Mucosa of stomach (tissue), 1 donor: Measurements from ENCODE around the gene CCDC134.

Experiments used
- H3K27me3 ChIP-seq: one replicate; pipeline ENCODE4 v1.7.0; 2013; ENCODE audit warnings: mild to moderate bottlenecking, low read length; ENCODE audit not compliant: control insufficient read depth, insufficient read depth
- H3K36me3 ChIP-seq: one replicate; pipeline ENCODE4 v1.7.0; 2013; ENCODE audit warnings: low read length; ENCODE audit not compliant: control insufficient read depth, insufficient read depth
- H3K4me1 ChIP-seq: one replicate; pipeline ENCODE4 v1.7.0; 2013; ENCODE audit warnings: mild to moderate bottlenecking, low read length; ENCODE audit not compliant: control insufficient read depth, insufficient read depth
- H3K4me3 ChIP-seq: one replicate; pipeline ENCODE4 v1.7.0; 2013; ENCODE audit warnings: low read length
- H3K9ac ChIP-seq: one replicate; pipeline ENCODE4 v1.7.0; 2013; ENCODE audit warnings: mild to moderate bottlenecking, low read length, moderate library complexity
- H3K9me3 ChIP-seq: one replicate; pipeline ENCODE4 v1.7.0; 2013; ENCODE audit warnings: mild to moderate bottlenecking, low read length, moderate library complexity; ENCODE audit not compliant: control insufficient read depth
- donor health status: Pancreatic carcinoma.

CCDC134 gene

DNA sequence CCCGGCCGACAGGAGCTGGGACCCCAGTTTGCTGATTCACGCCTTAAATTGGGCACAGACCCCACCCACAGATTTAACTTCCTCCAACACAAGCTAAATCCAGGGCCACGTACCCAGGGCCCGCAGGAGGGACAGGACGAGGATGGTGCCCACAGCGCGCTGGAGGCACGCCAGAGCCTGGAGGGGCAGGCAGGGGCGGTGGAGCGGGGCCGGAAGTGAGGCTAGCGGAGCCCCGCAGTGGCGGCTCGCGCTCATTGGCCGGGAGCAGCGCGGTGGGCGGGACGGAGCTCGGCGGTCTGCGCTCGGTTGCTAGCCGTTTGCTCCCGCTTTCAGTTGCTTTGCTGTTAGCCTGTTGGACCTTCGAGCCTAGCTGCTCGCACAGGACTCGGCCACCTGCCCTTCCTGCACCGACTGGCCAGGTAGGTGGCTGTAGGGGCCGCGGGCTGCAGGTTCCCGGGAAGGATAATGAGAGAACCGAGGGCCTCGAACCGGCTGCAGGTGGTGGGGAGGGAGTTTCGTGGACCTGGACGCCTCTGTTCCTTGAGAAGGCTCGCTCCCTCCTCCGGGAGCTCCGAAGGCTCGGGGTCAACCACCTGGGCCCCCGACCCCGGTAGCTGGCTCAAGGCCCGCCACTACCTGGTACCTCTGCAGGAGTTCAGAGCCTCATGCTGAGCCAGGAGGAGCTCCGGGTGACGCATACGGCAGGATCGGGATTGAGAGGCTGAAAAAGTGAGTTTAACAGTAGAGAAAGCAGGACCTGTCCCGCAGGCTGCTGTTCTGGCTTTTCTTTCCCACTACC lies at the start of gene CCDC134:
Gene CCDC134, plus strand, starts transcription at position 332 of the 799 bp plus-strand sequence. CDS start 8,212 bp downstream, outside the sequence.
- Histone ChIP-seq H3K4me1 (peaks cover 22% of the 10 kb centered on the region), H3K27me3 (no peaks in the 10 kb centered on the region), H3K36me3 (no peaks in the 10 kb centered on the region), H3K9ac (peak within 1 kb of the TSS; percentile 91), H3K9me3 (no peaks in the 10 kb centered on the region), H3K4me3 (peak within 1 kb of the TSS; percentile 89)

DNA sequence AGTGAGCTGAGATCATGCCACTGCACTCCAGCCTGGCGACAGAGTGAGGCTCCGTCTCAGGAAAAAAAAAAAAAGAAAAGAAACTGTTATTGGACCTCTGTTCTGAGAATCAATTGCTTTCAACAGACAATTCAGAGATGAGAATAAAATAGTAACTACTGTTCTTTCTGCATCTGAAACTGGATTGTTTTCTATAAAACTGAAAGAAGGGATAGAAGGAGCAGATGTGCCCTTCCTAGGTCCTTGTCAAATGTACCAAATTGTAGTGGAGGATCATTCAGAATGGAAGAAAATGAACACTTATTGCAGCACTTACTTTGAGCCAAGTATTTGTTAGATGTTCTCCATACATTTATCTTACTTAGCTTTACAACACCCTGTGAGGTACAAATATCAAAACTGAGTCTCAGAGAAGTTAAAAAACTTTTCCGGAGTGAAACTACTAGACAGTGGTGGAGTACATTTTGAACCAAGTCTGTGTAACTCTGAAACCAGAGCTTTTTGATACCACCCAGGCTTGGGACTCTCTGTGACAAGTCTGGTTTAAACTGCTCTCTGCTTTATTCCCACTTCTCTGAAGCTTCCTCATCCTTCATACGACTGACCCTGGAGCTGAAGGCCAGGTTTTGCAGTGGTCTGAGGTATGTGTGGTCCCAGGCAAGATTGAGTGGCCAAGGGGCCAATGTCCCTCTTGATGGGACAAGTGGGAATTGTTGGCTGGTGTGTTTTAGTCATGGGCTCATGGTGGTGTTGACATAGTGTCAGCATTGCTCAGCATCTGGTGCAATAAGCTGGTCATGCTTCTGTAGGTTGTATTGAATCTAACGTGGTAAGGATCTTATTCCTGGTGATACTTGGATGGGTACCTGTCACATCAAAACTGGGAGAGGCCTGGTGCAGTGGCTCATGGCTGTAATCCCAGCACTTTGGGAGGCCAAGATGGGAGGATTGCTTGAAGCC lies 48.2 kb upstream of the CCDC134 start:
- Histone ChIP-seq H3K4me1 (peaks cover 5% of the 10 kb centered on the region), H3K36me3 (no peaks in the 10 kb centered on the region), H3K27me3 (no peaks in the 10 kb centered on the region), H3K9me3 (no peaks in the 10 kb centered on the region), H3K9ac (no peak overlapping the region), H3K4me3 (no peak overlapping the region)

DNA sequence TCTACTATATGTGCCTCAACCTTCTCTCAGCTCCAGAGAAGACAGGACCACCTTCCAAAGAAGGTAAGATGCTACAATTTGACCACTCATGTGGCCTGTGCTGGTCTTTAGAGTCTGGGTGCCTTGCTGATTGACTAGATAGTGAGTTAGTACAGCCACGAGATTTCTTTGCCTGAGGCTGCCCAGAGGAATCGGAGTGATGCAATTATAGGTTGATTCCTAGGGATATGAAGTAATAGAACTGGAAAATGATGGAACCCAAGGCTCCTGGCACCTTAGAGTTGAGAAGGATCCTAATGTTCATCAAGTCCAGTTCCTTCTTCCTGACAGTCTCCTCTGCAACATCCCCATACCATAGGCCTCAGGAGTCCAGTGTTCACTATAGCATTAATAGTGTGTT lies 46.5 kb upstream of the CCDC134 start:
- no peak overlapping the region for H3K4me3 ChIP-seq
- no peak overlapping the region for H3K9ac ChIP-seq
- H3K36me3 ChIP-seq = no peaks in the 10 kb centered on the region
- no peaks in the 10 kb centered on the region for H3K27me3 ChIP-seq
- H3K4me1 ChIP-seq = peaks cover 5% of the 10 kb centered on the region
- H3K9me3 ChIP-seq = no peaks in the 10 kb centered on the region

DNA sequence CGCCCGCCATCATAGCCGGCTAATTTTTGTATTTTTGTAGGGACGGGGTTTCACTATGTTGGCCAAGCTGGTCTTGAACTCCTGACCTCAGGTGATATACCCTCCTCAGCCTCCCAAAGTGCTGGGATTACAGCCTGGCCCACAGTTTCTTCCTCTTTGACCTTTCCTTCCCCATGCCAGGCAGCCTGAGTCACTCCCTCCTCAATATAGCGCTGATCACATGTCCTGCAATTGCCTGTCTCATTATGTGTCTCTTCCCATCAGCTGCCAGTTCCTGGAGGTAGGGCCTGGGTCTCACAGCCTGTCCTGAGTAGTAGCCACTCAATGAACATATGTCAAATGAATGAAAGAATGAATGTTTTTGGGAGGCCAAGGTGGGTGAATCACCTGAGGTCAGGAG lies 43.0 kb upstream of the CCDC134 start:
- H3K27me3 ChIP-seq = no peaks in the 10 kb centered on the region
- no peaks in the 10 kb centered on the region for H3K36me3 ChIP-seq
- no peak overlapping the region for H3K9ac ChIP-seq
- no peaks in the 10 kb centered on the region for H3K4me1 ChIP-seq
- no peaks in the 10 kb centered on the region for H3K9me3 ChIP-seq
- no peak overlapping the region for H3K4me3 ChIP-seq

DNA sequence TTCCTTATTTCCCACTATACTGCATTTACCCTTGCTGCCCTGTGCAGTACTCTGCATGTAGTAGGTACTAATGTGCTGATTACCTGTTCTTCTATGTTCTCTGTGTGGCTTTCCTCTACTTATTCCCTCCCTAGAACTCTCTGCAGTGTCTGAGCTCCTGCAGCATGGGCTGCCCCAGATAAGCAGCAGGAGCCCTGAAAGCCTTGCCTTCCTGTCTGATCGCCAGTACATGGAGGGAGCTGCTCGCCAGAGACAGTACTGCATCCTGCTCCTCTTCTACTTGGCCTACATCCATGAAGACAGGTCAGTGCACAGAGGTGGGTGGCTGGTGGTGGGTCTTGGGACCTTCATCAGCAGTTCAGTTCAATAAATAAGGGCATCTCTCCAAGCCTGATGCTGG lies 42.2 kb upstream of the CCDC134 start:
- Histone ChIP-seq H3K36me3 (no peaks in the 10 kb centered on the region), H3K9ac (no peak overlapping the region), H3K9me3 (no peaks in the 10 kb centered on the region), H3K4me1 (peaks cover 1% of the 10 kb centered on the region), H3K27me3 (no peaks in the 10 kb centered on the region), H3K4me3 (no peak overlapping the region)

DNA sequence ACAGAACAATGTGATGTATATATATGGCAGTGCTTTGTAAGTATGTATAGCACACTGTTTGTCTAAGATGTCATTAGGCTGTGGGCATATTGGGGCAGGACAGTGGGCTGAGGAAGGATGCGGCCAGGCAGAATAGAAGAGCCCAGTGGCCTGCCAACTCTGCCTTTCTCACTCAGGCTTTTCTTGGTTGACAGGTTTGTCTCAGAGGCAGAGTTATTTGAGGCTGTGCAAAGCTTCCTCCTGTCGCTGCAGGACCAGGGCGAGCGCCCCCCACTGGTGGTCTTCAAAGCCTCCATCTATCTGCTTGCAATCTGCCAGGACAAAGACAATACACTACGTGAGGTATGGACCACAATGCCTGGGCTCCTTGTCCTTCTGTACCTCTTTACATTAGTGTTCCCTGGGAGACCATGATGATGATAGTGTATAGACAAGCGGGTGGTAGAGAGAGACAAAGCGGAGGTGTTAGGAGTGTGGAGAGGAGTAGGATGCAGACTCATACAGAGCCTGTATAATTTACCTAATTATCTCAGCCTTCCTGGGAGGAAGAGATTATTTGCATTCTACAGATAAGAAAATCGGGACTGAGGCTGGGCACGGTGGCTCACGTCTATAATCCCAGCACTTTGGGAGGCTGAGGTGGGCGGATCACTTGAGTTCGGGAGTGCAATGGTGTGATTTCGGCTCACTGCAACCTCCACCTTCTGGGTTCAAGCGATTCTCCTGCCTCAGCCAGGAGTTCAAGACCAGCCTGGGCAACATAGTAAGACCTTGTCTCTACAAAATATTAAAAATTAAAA lies 37.3 kb upstream of the CCDC134 start:
- H3K36me3 ChIP-seq = no peaks in the 10 kb centered on the region
- H3K27me3 ChIP-seq = no peaks in the 10 kb centered on the region
- no peak overlapping the region for H3K4me3 ChIP-seq
- H3K9me3 ChIP-seq = no peaks in the 10 kb centered on the region
- H3K9ac ChIP-seq = no peak overlapping the region
- peaks cover 3% of the 10 kb centered on the region for H3K4me1 ChIP-seq

DNA sequence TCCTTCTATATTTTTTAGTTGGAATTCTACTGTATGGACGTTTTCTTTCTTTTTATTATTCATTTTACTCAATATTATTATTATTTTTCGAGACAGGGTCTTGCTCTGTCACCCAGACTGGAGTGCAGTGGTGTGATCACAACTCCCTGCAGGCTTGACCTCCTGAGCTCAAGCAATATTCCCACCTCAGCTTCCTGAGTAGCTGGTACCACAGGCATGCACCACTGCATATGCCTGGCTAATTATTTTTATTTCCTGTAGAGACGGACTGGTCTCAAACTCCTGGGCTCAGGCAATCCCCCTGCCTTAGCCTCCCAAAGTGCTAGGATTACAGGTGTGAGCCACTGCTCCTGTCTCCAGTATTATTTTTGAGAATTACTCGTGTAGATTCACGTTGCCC lies 34.0 kb upstream of the CCDC134 start:
- Histone ChIP-seq H3K27me3 (no peaks in the 10 kb centered on the region), H3K9ac (no peak overlapping the region), H3K9me3 (no peaks in the 10 kb centered on the region), H3K4me3 (no peak overlapping the region), H3K4me1 (peaks cover 3% of the 10 kb centered on the region), H3K36me3 (no peaks in the 10 kb centered on the region)

DNA sequence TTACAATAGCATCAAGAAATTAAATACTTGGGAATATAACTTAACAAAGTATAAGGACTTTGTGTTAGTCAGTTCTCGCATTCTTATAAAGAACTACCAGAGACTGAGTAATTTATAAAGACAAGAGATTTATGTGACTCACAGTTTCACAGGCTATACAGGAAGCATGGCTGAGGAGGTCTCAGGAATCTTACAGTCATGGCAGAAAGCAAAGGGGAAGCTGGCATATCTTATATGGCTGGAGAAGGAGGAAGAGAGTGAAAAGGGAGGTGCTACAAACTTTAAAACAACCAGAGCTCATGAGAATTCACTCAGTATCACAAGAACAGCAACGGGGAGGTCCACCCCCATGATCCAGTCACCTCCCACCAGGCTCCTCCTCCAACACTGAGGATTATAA lies 32.0 kb upstream of the CCDC134 start:
- Histone ChIP-seq H3K4me3 (no peak overlapping the region), H3K4me1 (peaks cover 15% of the 10 kb centered on the region), H3K9ac (no peak overlapping the region), H3K9me3 (no peaks in the 10 kb centered on the region), H3K36me3 (no peaks in the 10 kb centered on the region), H3K27me3 (no peaks in the 10 kb centered on the region)

DNA sequence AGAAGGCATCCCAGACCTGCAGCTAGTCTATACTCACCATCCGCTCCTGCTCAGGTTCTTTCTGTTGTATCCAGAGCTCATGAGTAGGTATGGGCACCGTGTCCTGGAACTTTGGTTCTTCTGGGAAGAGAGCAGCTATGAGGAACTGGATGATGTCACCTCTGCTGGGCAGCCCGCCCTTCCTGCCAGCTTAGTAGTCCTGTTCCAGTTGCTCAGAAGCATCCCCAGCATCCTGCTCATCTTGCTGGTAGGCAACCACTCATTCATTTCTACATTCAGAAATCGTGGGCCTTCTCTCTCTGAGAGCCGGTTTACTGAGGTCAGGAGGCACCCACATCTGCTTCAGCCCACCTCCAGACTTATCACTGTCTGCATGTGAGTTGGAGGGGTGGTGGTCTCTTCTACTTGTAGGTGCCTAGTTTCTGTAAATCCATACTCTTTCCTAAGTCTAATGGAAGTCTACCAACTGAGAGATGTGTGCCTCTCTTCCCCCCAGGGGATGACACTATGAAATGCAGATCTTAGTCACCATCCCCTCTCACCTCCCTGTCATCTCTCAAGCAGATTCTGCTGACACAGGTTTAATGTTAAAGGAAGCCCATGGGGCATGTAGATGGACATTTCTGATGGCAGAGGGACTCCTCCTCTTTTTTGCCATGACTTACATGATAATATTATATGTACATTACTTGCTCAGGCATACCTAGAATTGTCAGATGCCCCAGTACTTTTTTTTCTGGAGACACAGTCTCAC lies 29.6 kb upstream of the CCDC134 start:
- no peaks in the 10 kb centered on the region for H3K36me3 ChIP-seq
- no peak overlapping the region for H3K4me3 ChIP-seq
- H3K9me3 ChIP-seq = no peaks in the 10 kb centered on the region
- H3K27me3 ChIP-seq = no peaks in the 10 kb centered on the region
- no peak overlapping the region for H3K9ac ChIP-seq
- peaks cover 31% of the 10 kb centered on the region for H3K4me1 ChIP-seq

DNA sequence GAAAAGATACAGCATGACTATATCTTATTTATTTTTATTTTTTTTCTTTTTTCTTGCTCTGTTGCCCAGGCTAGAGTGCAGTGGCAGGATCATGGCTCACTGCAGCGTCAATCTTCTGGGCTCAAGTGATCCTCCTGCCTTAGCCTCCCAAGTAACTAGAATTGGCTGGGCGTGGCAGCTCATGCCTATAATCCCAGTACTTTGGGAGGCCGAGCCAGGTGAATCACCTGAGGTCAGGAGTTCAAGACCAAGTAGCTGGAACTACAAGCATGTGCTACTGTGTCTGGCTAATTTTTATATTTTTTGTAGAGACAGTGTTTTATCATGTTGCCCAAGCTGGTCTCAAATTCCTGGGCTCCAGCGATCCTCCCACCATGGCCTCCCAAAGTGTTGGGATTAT lies 28.3 kb upstream of the CCDC134 start:
- H3K4me3 ChIP-seq = no peak overlapping the region
- peaks cover 31% of the 10 kb centered on the region for H3K4me1 ChIP-seq
- no peaks in the 10 kb centered on the region for H3K27me3 ChIP-seq
- no peak overlapping the region for H3K9ac ChIP-seq
- H3K36me3 ChIP-seq = no peaks in the 10 kb centered on the region
- H3K9me3 ChIP-seq = no peaks in the 10 kb centered on the region

DNA sequence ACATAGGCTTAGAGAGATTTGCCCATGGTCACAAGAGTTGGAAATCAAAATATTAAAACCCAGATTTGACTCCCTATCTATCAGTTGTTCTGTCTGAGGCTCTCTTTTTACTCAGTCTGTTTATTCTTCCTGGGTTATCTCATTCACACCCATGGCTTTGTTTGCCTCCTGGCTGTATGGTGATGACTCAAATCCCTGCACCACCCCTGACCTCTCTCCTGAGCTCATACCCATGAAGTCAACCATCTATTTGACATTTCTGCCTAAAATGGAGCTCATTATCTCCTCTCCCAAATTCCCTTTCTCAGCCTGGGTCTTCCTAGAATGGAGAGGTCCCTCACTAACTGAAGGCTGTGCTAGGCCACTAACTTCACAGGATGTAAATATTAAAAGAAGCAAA lies 27.8 kb upstream of the CCDC134 start:
- Histone ChIP-seq H3K9ac (no peak overlapping the region), H3K27me3 (no peaks in the 10 kb centered on the region), H3K9me3 (no peaks in the 10 kb centered on the region), H3K4me3 (no peak overlapping the region), H3K36me3 (no peaks in the 10 kb centered on the region), H3K4me1 (peaks cover 31% of the 10 kb centered on the region)
